Small intestine (tissue), 7 donors: ENCODE measurements around the gene DNASE1. TPM values are rescaled to one million over a fixed set of nuclear protein-coding genes. Genes with fewer than 3 reads are reported as not detected.

ENCODE experiments used
- DNase-seq, 2 donors: peaks; one replicate each; pipeline versions ENCODE4 v3.0.0 to v3.0.0-alpha.2; 2013
- FAIRE-seq: peaks from 2 replicates; lab custom pipeline; 2012; peaks lifted over from hg19 to GRCh38; lab: Jason Lieb, UNC
- H3K27ac ChIP-seq, 3 donors: one replicate each; pipeline ENCODE4 v1.5.1; 2013; ENCODE audit warnings: low read length in 2 of 3, mild to moderate bottlenecking in 2 of 3, control low read depth in 1 of 3, inconsistent platforms in 1 of 3, low read depth in 1 of 3, moderate library complexity in 1 of 3
- H3K27me3 ChIP-seq, 3 donors: one replicate each; pipeline ENCODE4 v1.6.1; 2013; ENCODE audit warnings: low read length in 3 of 3, inconsistent platforms in 1 of 3; ENCODE audit not compliant: control insufficient read depth in 3 of 3, insufficient read depth in 3 of 3
- H3K36me3 ChIP-seq, 3 donors: one replicate each; pipeline ENCODE4 v1.6.1; 2013; ENCODE audit warnings: low read length in 3 of 3, inconsistent platforms in 1 of 3, low read depth in 1 of 3, mild to moderate bottlenecking in 1 of 3, moderate library complexity in 1 of 3; ENCODE audit not compliant: control insufficient read depth in 3 of 3, insufficient read depth in 2 of 3
- H3K4me1 ChIP-seq, 3 donors: one replicate each; pipeline ENCODE4 v1.6.1; 2013; ENCODE audit warnings: low read length in 2 of 3, inconsistent platforms in 1 of 3, low read depth in 1 of 3, mild to moderate bottlenecking in 1 of 3, moderate library complexity in 1 of 3; ENCODE audit not compliant: control insufficient read depth in 3 of 3, insufficient read depth in 2 of 3
- H3K4me3 ChIP-seq, 3 donors: one replicate each; pipeline ENCODE4 v1.5.1; 2013; ENCODE audit warnings: low read length in 3 of 3, control low read depth in 1 of 3, inconsistent platforms in 1 of 3, low read depth in 1 of 3, mild to moderate bottlenecking in 1 of 3, moderate library complexity in 1 of 3
- H3K9me3 ChIP-seq, 2 donors: one replicate each; pipeline ENCODE4 v1.6.1; 2013; ENCODE audit warnings: low read depth in 1 of 2, low read length in 1 of 2; ENCODE audit not compliant: control insufficient read depth in 2 of 2, insufficient read depth in 1 of 2
- WGBS, 3 donors: extraction: QIAGEN DNeasy Blood & Tissue Kit; methylation state at CpG; one replicate each; pipeline ENCODE4 v1.1.7; 2013; 5-methylcytosine and 5-hydroxymethylcytosine counted together
- polyA plus RNA-seq, 4 donors: library from polyadenylated mRNA; stranded (reverse) in 3 of 4; unstranded in 1 of 4; fragments of 200-250 nt in 3 of 4; fragments of 120-200 nt in 1 of 4; gene quantifications; one replicate each; pipeline versions ENCODE4 v1.2.1 to v1.2.3, GENCODE V29; 2013
- donor health status: healthy with polysubstance abuse.
- donor health status: control.
- donor health status: control.
- donor health status: Bipolar disorder and iron deficiency.
- donor health status: healthy.

The DNASE1 gene
- polyA plus RNA-seq, 4 donors, result 75.4 to 428 (median 269) TPM

DNA sequence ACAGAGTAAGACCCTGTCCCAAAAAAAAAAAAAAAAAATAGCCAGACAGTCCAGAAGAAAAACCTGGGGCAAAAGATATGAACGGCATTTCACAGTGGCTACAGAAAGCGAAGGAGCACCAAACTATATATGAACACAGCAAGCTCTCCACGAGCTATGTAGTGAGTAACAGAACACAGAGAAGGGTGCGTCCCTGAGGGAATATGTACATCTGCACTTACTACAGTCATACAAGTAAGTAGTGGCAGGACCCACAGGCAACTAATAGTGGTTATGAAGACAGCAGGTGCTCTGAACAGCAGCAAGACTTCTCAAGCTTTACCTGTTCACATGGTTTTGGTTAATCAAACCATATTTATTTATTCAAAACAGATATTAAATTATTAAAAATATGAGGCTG is 47.0 kb downstream of the DNASE1 start:
- WGBS, 3 donors, result 89 to 94% (median 93%) methylated on average over 4 of the region's 4 CpGs
- Histone ChIP-seq H3K27ac (no peak overlapping the region), H3K27me3 (no peaks in the 10 kb centered on the region), H3K9me3 (no peaks in the 10 kb centered on the region), H3K36me3 (peaks cover 0 to 22% (median 0%) of the 10 kb centered on the region in 3 donors), H3K4me3 (no peak overlapping the region), H3K4me1 (peaks cover 0 to 5% (median 0%) of the 10 kb centered on the region in 3 donors)
- FAIRE-seq, result no peak
- DNase-seq, result no peak

DNA sequence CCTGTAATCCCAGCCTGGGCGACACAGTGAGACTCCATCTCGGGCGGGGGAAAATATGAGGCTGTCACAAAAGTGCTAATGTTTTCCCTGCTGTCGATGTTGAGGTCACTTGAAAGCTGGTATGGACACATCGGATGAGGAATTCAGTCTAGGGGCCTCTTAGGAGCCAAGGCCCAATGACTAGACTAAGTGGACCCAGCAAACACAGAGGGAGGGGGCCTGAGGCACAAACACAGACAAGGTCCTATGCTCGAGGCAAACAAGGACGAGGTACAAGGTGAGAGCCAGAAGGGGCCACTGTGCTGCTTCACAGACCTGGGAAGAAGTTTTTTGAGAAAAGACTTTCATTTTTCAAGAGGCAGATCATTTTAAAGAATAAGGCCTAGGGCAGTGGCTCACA is 47.6 kb downstream of the DNASE1 start:
- peaks cover 0 to 23% (median 0%) of the 10 kb centered on the region in 3 donors for H3K36me3 ChIP-seq
- FAIRE-seq (no peak), DNase-seq (no peak)
- no peaks in the 10 kb centered on the region for H3K4me1 ChIP-seq
- H3K9me3 ChIP-seq, result no peaks in the 10 kb centered on the region
- 92 to 96% (median 95%) methylated on average over 7 of the region's 7 CpGs for WGBS, 3 donors
- H3K27ac ChIP-seq, result no peak overlapping the region
- H3K4me3 ChIP-seq, result no peak overlapping the region
- no peaks in the 10 kb centered on the region for H3K27me3 ChIP-seq

DNA sequence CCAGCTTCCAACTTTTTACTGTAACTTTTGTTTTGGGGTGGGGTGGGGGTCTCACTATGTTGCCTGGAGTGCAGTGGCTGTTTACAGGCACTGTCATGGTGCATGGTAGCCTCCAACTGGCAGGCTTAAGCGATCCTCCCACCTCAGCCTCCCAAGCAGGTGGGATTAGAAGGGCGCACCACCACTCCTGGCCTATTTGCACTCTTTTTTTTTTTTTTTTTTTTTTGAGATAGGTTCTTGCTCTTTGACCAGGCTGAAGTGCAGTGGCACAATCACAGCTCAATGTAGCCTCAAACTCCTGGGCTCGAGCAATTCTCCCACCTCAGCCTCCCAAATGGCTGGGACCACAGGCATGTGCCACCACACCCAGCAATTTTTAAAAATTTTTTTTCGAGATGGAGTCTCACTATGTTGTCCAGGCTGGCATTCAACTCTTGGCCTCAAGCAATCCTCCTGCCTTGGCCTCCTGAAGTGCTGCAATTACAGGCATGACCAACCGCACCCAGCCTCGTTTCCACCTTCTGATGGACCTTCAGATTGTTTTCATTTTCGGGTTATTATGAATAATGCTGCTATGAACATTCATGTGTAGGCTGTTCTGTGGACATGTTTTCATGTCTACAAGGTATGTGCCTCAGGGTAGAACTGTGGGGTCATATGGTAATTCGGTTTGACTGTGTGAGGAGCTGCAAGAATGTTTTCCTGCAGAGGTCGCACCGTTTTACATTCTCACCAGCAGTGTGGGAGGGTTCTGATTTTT is 51.9 kb downstream of the DNASE1 start:
- Histone ChIP-seq H3K27me3 (no peaks in the 10 kb centered on the region), H3K4me3 (no peak overlapping the region), H3K4me1 (peaks cover 0 to under 1% (median 0%) of the 10 kb centered on the region in 3 donors), H3K27ac (no peak overlapping the region), H3K36me3 (peaks cover 0 to 37% (median 0%) of the 10 kb centered on the region in 3 donors), H3K9me3 (no peaks in the 10 kb centered on the region)
- FAIRE-seq (no peak), DNase-seq (no peak)
- WGBS, 3 donors, result 90 to 92% (median 91%) methylated on average over 10 of the region's 10 CpGs

Other genes with a start within 250 kb of the DNASE1 start
- gene ZNF597, start 211.2 kb upstream of the DNASE1 start, polyA plus RNA-seq, result 1 to 10 TPM in 1 of 4 donors, under 1 TPM in 3; 0.45 to 3.8 (median 0.88) TPM
- gene NAA60, start 211.0 kb upstream of the DNASE1 start, polyA plus RNA-seq, result 100 to 1,000 TPM in 1 of 4 donors, 10 to 100 TPM in 3; 51.2 to 102 (median 70.4) TPM
- gene C16orf90, start 159.2 kb upstream of the DNASE1 start, polyA plus RNA-seq, result under 1 TPM in 1 of 4 donors, not detected in 3; 0.09 TPM
- 10 to 100 TPM in 2 of 4 donors, 1 to 10 TPM in 2; 3.6 to 21.9 (median 7.6) TPM for gene CLUAP1, start 153.7 kb upstream of the DNASE1 start, polyA plus RNA-seq
- gene NLRC3, start 77.3 kb upstream of the DNASE1 start, polyA plus RNA-seq, result 1 to 10 TPM in 2 of 4 donors, under 1 TPM in 2; 0.67 to 1.9 (median 0.95) TPM
- 1 to 10 TPM; 1.1 to 6.0 (median 2.7) TPM for gene SLX4, start 43.1 kb upstream of the DNASE1 start, polyA plus RNA-seq
- gene TRAP1, start 62.8 kb downstream of the DNASE1 start, polyA plus RNA-seq, result 10 to 100 TPM; 25.5 to 89.2 (median 64.5) TPM
- 10 to 100 TPM in 2 of 4 donors, 1 to 10 TPM in 2; 6.8 to 48.0 (median 12.6) TPM for gene CREBBP, start 226.0 kb downstream of the DNASE1 start, polyA plus RNA-seq